ENCODE measurements around the gene EGFL8.

GRCh38 chr6:32190911-32191677 lies 26.7 kb downstream of the EGFL8 start:
- TF ChIP-seq CTCF (IDR thresholded peaks at IDR 0.05) (no peak), EZH2 (IDR thresholded peaks at IDR 0.05) (no peak), EZH2phosphoT487 (IDR thresholded peaks at IDR 0.05) (no peak)
